Measurements from ENCODE around the gene FRMD4A. TPM values are rescaled to one million over a fixed set of nuclear protein-coding genes. Genes with fewer than 3 reads are reported as not detected.

The FRMD4A gene
- total and polyA plus RNA-seq, 12 donors = 9.1 to 29.6 (median 14.6) TPM

DNA sequence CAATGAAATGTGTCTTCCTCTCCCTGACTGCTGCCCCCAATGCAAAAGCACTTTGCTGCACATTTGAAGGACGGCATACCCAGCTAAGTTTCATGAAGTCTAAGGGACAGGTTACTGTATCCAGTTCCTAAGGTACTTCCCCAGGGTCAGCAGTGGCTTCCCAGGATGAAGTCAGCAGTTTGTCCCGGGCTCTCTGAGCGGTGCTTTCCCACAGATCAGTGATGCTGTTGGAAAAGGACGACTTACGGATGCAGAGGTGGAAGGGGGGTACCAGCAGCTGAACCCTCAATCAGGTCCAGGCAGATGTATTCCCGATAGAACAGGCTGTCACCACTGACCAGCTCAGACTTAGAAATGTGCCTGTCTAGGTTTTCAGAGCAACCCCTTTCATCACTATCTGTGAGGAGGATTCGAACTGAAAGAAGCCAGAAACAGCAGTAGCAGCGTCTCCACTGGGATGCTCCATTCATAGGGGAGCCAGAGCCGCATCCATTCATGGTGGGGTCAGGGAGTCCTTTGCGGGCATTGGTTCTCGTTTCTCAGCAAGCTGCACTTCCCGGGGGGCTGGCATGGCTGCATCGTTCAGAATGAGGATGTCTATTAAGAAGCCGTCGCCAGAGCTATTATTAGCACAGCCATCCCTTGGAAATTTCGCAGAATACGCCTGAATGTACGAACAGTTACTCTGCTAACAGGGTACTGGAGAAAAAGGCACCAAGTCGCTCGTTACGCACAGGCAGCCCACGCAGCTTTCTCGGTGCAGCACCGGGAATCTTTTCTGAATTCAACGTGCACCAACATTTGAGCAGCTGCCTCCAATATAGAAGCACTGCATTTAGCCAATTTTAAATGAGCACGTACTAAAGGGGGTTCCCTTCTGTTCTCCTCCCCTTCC lies 440.2 kb downstream of the FRMD4A start:
- TF ChIP-seq POLR2A (IDR thresholded peaks at IDR 0.05) (no peak), CTCF (IDR thresholded peaks at IDR 0.05) (no peak)
- Histone ChIP-seq H3K4me1 (replicated peaks in 1 of 2) (no peaks in the 10 kb centered on the region), H3K9me3 (replicated peaks in 1 of 3) (no peaks in the 10 kb centered on the region), H3K27me3 (no peaks in the 10 kb centered on the region), H3K27ac (peak overlapping the region; percentile 9 to 82 (median 36)), H3K4me3 (peak overlapping the region in 2 of 4 donors; percentile 22 to 68), H3K36me3 (replicated peaks in 1 of 2) (no peaks in the 10 kb centered on the region)
- peak in 4 of 7 donors; percentile 40 to 65 (median 50) for DNase-seq
- intact Hi-C loops (cut with DNase I) = no loop called here
- WGBS, 4 donors = 12 to 37% (median 15%) methylated on average over 7 to 26 of the region's 26 CpGs

GRCh38 chr10:13887761-13888160 lies 443.0 kb downstream of the FRMD4A start:
- no peaks in the 10 kb centered on the region for H3K27me3 ChIP-seq
- 44 to 65% (median 55%) methylated on average over 4 of the region's 4 CpGs for WGBS, 4 donors
- no peaks in the 10 kb centered on the region for H3K9me3 ChIP-seq (replicated peaks in 1 of 3)
- peaks cover 0 to 9% of the 10 kb centered on the region in 2 donors for H3K4me1 ChIP-seq (replicated peaks in 1 of 2)
- intact Hi-C loops (cut with DNase I) = no loop called here
- no peak overlapping the region for H3K4me3 ChIP-seq
- no peak for DNase-seq
- TF ChIP-seq POLR2A (IDR thresholded peaks at IDR 0.05) (no peak), CTCF (IDR thresholded peaks at IDR 0.05) (no peak)
- H3K27ac ChIP-seq = peak overlapping the region in 3 of 5 donors; percentile 11 to 82 (median 44)
- no peaks in the 10 kb centered on the region for H3K36me3 ChIP-seq (replicated peaks in 1 of 2)

DNA sequence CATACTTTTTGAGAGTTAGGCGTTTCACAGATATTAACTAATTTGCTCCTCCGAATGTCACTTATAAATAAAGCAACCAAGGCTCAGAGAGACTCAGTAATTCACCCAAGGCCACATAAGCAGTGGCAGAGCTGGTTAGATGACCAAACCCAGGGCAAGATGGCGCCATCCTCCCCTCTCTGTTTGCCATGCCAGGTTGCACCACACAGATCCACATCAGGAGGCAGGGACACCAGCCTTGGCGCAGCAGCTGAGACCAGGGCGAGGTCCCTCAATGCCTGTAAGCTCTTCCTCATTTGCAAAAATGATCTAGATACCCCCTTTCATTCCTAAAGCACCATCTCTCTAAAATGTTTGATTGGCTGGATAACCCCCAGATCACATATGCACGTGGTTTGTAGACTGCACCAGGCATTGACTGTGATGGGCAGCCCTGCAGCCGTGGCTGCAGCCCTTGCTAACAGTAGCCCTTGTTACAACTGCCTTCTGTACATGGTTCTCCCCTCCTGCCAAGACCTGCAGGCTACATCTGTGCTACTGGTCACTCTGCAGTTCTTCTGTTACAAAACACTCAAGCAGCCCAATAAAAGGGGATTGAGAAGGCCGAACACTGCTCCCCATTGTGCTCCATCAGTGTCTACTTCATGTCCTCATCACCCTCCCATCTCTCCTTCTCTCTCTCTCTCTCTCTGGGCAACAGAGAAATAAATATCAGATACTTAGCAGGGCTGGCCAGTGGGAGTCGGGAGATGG lies 445.3 kb downstream of the FRMD4A start:
- no peak for DNase-seq
- peaks cover 0 to 9% of the 10 kb centered on the region in 2 donors for H3K4me1 ChIP-seq (replicated peaks in 1 of 2)
- WGBS, 4 donors = 73 to 89% (median 81%) methylated on average over 7 to 9 of the region's 9 CpGs

More for the DNA sequence above, 445.3 kb downstream of the FRMD4A start:
- intact Hi-C loops (cut with DNase I) = no loop called here
- Histone ChIP-seq H3K36me3 (replicated peaks in 1 of 2) (no peaks in the 10 kb centered on the region), H3K9me3 (replicated peaks in 1 of 3) (no peaks in the 10 kb centered on the region), H3K4me3 (no peak overlapping the region), H3K27me3 (no peaks in the 10 kb centered on the region), H3K27ac (peak overlapping the region in 1 of 5 donors; percentile 34)
- TF ChIP-seq POLR2A (IDR thresholded peaks at IDR 0.05) (no peak), CTCF (IDR thresholded peaks at IDR 0.05) (no peak)
